Activated naive CD8-positive, alpha-beta T cell treated with anti-CD3 and anti-CD28 coated beads, Interleukin-2, amount 50 U/mL, for 16 hours (primary cell): ENCODE results near the gene KLRF1.
"Not testable (repeated sequence)": the region's sequence is repeated elsewhere in the genome, so short reads cannot be mapped to it uniquely, and the experiment has no call there.

Experiments used
- DNase-seq: peaks from one replicate; pipeline ENCODE4 v3.0.0-alpha.2; 2020; ENCODE audit warnings: low read depth, low spot score

KLRF1 gene

GRCh38 chr12:9869307-9870161 lies 42.3 kb downstream of the KLRF1 start, which contains the start of gene CLEC2B:
TSS of gene CLEC2B (minus strand) at chr12:9869354.
- no peak for DNase-seq

GRCh38 chr12:9870286-9870866 lies 43.1 kb downstream of the KLRF1 start:
- no peak for DNase-seq

- DNase-seq: no peak
These were observed 44.9 kb downstream of the KLRF1 start for GRCh38 chr12:9872162-9872561.

GRCh38 chr12:9872742-9873141 lies 45.5 kb downstream of the KLRF1 start:
- no peak for DNase-seq

GRCh38 chr12:9876120-9876519 lies 48.8 kb downstream of the KLRF1 start:
- DNase-seq: not testable (repeated sequence)

- DNase-seq: no peak
These were observed 53.3 kb downstream of the KLRF1 start for GRCh38 chr12:9880532-9881078.

GRCh38 chr12:9881246-9881645 lies 54.0 kb downstream of the KLRF1 start, which contains the start of gene KLRF2:
TSS of gene KLRF2 (plus strand) at chr12:9881489. CDS start at chr12:9881596, 107 bp downstream.
- no peak for DNase-seq

- DNase-seq: no peak
These were observed 54.7 kb downstream of the KLRF1 start for GRCh38 chr12:9881988-9882387.

GRCh38 chr12:9883175-9883574 lies 55.9 kb downstream of the KLRF1 start:
- DNase-seq: no peak

- no peak for DNase-seq
These were observed 61.5 kb downstream of the KLRF1 start for GRCh38 chr12:9888665-9889273.
